Activated CD4-positive, alpha-beta T cell treated with anti-CD3 and anti-CD28 coated beads, Interleukin-2, Interleukin-6, amounts not matched to agents 100 ng/mL and 50 ng/mL, durations not matched to agents 16 hours and 8 hours (primary cell): ENCODE data around the gene NRCAM.

ENCODE experiments used
- DNase-seq: peaks from one replicate; pipeline ENCODE4 v3.0.0-alpha.2; 2020

The NRCAM gene

GRCh38 chr7:108423089-108423989 lies 32.9 kb downstream of the NRCAM start:
- DNase-seq = no peak

GRCh38 chr7:108421720-108422331 lies 34.4 kb downstream of the NRCAM start:
- no peak for DNase-seq

- DNase-seq = peak; percentile 23
Observed at GRCh38 chr7:108419961-108420908, 36.0 kb downstream of the NRCAM start.

- DNase-seq = no peak
Observed at GRCh38 chr7:108418946-108419345, 37.3 kb downstream of the NRCAM start.

GRCh38 chr7:108417926-108418325 lies 38.3 kb downstream of the NRCAM start:
- no peak for DNase-seq

GRCh38 chr7:108417144-108417543 lies 39.1 kb downstream of the NRCAM start:
- DNase-seq = no peak

GRCh38 chr7:108415821-108416536 lies 40.3 kb downstream of the NRCAM start:
- DNase-seq = peak; percentile 65

- no peak for DNase-seq
Observed at GRCh38 chr7:108415084-108415483, 41.2 kb downstream of the NRCAM start.

GRCh38 chr7:108413782-108414492 lies 42.3 kb downstream of the NRCAM start:
- no peak for DNase-seq

- no peak for DNase-seq
Observed at GRCh38 chr7:108413337-108413736, 42.9 kb downstream of the NRCAM start.

- no peak for DNase-seq
Observed at GRCh38 chr7:108409146-108409545, 47.1 kb downstream of the NRCAM start.

GRCh38 chr7:108408296-108408991 lies 47.8 kb downstream of the NRCAM start:
- no peak for DNase-seq

- no peak for DNase-seq
Observed at GRCh38 chr7:108407676-108408075, 48.6 kb downstream of the NRCAM start.

- no peak for DNase-seq
Observed at GRCh38 chr7:108406222-108406890, 49.9 kb downstream of the NRCAM start.

GRCh38 chr7:108404509-108405420 lies 51.5 kb downstream of the NRCAM start:
- DNase-seq = no peak

GRCh38 chr7:108403597-108404217 lies 52.5 kb downstream of the NRCAM start:
- no peak for DNase-seq

GRCh38 chr7:108402865-108403264 lies 53.4 kb downstream of the NRCAM start:
- DNase-seq = no peak

GRCh38 chr7:108396080-108396479 lies 60.2 kb downstream of the NRCAM start:
- no peak for DNase-seq

GRCh38 chr7:108395426-108395825 lies 60.8 kb downstream of the NRCAM start:
- no peak for DNase-seq
